GM21619 (cell line): ENCODE data around the gene CRLF1.

Experiments used
- ATAC-seq: cut with Tn5 transposase; IDR thresholded peaks from one replicate; pipeline ENCODE4 v1.9.1; 2021; ENCODE audit not compliant: unreplicated experiment

The CRLF1 gene

GRCh38 chr19:18558604-18559003, 48.0 kb downstream of the CRLF1 start:
- no peak for ATAC-seq

- no peak for ATAC-seq
Observed at GRCh38 chr19:18558202-18558555, 48.4 kb downstream of the CRLF1 start.

- ATAC-seq: peak; percentile 90
Observed at GRCh38 chr19:18557411-18558201, 49.0 kb downstream of the CRLF1 start, which contains the start of gene KXD1. TSS of gene KXD1 (plus strand) at chr19:18557870. CDS start at chr19:18562057, 4,187 bp downstream.

- no peak for ATAC-seq
Observed at GRCh38 chr19:18551631-18552030, 55.0 kb downstream of the CRLF1 start.

GRCh38 chr19:18543814-18544475, 62.7 kb downstream of the CRLF1 start:
- ATAC-seq: peak; percentile 71
